ENCODE data around the gene THSD4. TPM values are rescaled to one million over a fixed set of nuclear protein-coding genes. Genes with fewer than 3 reads are reported as not detected.
A peak's percentile ranks its signal among the peaks of the same experiment; 100 is the strongest.

Gene THSD4
- total and polyA plus RNA-seq, 2 experiments from 2014 or later, result 5.1 to 25.5 TPM

DNA sequence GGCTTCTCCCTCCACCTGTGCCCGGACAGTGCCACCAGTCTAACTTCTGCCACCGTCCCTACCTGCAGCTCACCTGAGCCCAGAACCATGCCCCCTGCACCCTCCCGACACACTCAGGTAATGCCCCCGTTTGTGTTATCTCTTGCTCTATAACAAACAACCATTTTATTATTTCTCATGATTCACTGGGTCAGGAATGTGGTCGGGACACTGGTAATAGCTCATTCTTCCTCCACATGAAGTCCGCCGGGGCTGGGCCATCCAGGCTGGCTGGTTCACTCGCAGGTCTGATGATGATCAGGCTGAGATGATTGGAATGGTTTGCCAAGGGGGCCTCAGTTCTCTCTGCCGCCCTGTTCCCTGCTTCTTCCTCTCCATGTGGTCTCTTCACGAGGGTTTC lies 674.8 kb downstream of the THSD4 start:
- TF ChIP-seq CTCF (IDR thresholded peaks at IDR 0.05; ENCODE audit: low read depth, low read length), result no peak

GRCh38 chr15:71791975-71792374 lies 676.7 kb downstream of the THSD4 start:
- H3K27ac ChIP-seq, result no peak overlapping the region
- H3K36me3 ChIP-seq, result no peaks in the 10 kb centered on the region
- no peak overlapping the region for H3K4me3 ChIP-seq
- DNase-seq (ENCODE audit: low read depth in 1 of 2, low spot score in 1 of 2), result no peak
- no peaks in the 10 kb centered on the region for H3K4me1 ChIP-seq (ENCODE audit: low read depth)
- no peak for TF ChIP-seq CTCF (IDR thresholded peaks at IDR 0.05; ENCODE audit: low read depth, low read length)
- no peaks in the 10 kb centered on the region for H3K27me3 ChIP-seq
- no peaks in the 10 kb centered on the region for H3K9me3 ChIP-seq (ENCODE audit: low read depth)

More for the DNA sequence above, 674.8 kb downstream of the THSD4 start:
- Histone ChIP-seq H3K36me3 (no peaks in the 10 kb centered on the region), H3K27me3 (no peaks in the 10 kb centered on the region), H3K4me3 (no peak overlapping the region), H3K4me1 (ENCODE audit: low read depth) (no peaks in the 10 kb centered on the region), H3K27ac (no peak overlapping the region), H3K9me3 (ENCODE audit: low read depth) (no peaks in the 10 kb centered on the region)
- no peak for DNase-seq (ENCODE audit: low read depth in 1 of 2, low spot score in 1 of 2)

DNA sequence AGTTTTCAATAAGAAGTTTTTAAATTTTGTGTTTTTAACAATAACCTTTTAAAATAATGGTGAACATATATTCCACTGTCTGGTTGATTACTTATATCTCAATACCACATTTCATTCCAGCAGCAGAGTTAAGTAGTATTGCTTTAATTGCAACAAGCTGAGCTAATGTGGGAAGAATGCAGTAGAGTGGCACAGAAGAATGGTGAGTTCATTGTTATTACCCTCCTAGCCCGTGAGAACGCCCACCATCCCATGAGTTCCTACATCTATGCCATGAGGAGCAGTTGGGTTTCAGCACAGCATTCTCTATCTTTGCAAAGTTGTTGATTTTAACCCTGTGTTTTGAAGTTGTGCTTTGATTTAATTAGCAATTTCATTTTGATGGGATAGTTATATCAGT lies 677.2 kb downstream of the THSD4 start:
- H3K27me3 ChIP-seq, result no peaks in the 10 kb centered on the region
- TF ChIP-seq CTCF (IDR thresholded peaks at IDR 0.05; ENCODE audit: low read depth, low read length), result no peak
- H3K9me3 ChIP-seq (ENCODE audit: low read depth), result no peaks in the 10 kb centered on the region
- no peak overlapping the region for H3K27ac ChIP-seq
- H3K36me3 ChIP-seq, result no peaks in the 10 kb centered on the region
- peak in 1 of 2 donors; percentile 20 for DNase-seq (ENCODE audit: low read depth in 1 of 2, low spot score in 1 of 2)
- H3K4me3 ChIP-seq, result no peak overlapping the region
- H3K4me1 ChIP-seq (ENCODE audit: low read depth), result no peaks in the 10 kb centered on the region

- no peak overlapping the region for H3K27ac ChIP-seq
- H3K4me3 ChIP-seq, result no peak overlapping the region
- DNase-seq (ENCODE audit: low read depth in 1 of 2, low spot score in 1 of 2), result no peak
- TF ChIP-seq CTCF (IDR thresholded peaks at IDR 0.05; ENCODE audit: low read depth, low read length), result no peak
- H3K27me3 ChIP-seq, result no peaks in the 10 kb centered on the region
- H3K9me3 ChIP-seq (ENCODE audit: low read depth), result no peaks in the 10 kb centered on the region
- no peaks in the 10 kb centered on the region for H3K4me1 ChIP-seq (ENCODE audit: low read depth)
- H3K36me3 ChIP-seq, result no peaks in the 10 kb centered on the region
These were observed 683.4 kb downstream of the THSD4 start for GRCh38 chr15:71798641-71799040.

GRCh38 chr15:71800190-71800589 lies 684.9 kb downstream of the THSD4 start:
- no peak for TF ChIP-seq CTCF (IDR thresholded peaks at IDR 0.05; ENCODE audit: low read depth, low read length)
- Histone ChIP-seq H3K27me3 (no peaks in the 10 kb centered on the region), H3K36me3 (no peaks in the 10 kb centered on the region), H3K4me1 (ENCODE audit: low read depth) (peaks cover 12% of the 10 kb centered on the region), H3K4me3 (no peak overlapping the region), H3K9me3 (ENCODE audit: low read depth) (no peaks in the 10 kb centered on the region), H3K27ac (no peak overlapping the region)
- DNase-seq (ENCODE audit: low read depth in 1 of 2, low spot score in 1 of 2), result no peak

All from cardiac muscle cell (in vitro differentiated cells and primary cell).